Transverse colon (tissue), 4 donors: Measurements from ENCODE around the gene PALB2.

Experiments
- CTCF ChIP-seq, 5 experiments: fragments of 200-600 bp in 3 of 5; fragments of 450-650 bp in 2 of 5; sonication (generic) in 3 of 5; IDR thresholded peaks; 1 replicate in 2 of 5; 2 replicates in 3 of 5; pipeline ENCODE4 v1.5.1; 2016 to 2017; ENCODE audit warnings: antibody characterized with exemption in 5 of 5, inconsistent platforms in 3 of 5, mild to moderate bottlenecking in 2 of 5, moderate library complexity in 1 of 5
- POLR2A ChIP-seq: fragments of 450-650 bp; IDR thresholded peaks from one replicate; pipeline ENCODE4 v1.6.1; 2016; ENCODE audit warnings: antibody characterized with exemption, mild to moderate bottlenecking, moderate library complexity
- POLR2AphosphoS5 ChIP-seq, 3 donors: sonication (generic); formaldehyde crosslinking; IDR thresholded peaks; one replicate each; pipeline ENCODE4 v1.6.1; 2016; ENCODE audit warnings: antibody characterized with exemption in 3 of 3

- TF ChIP-seq CTCF (IDR thresholded peaks at IDR 0.05) (no peak), POLR2AphosphoS5 (IDR thresholded peaks at IDR 0.05) (no peak), POLR2A (no peak)
These were observed 48.5 kb upstream of the PALB2 start for GRCh38 chr16:23689442-23690187.
